Measurements from ENCODE around the gene ISX.

Gene ISX

GRCh38 chr22:35109616-35110015 lies 43.7 kb downstream of the ISX start:
- Histone ChIP-seq H3K36me3 (ENCODE audit: control insufficient read depth, low read length) (no peaks in the 10 kb centered on the region), H3K27me3 (ENCODE audit: control insufficient read depth, low read length) (no peaks in the 10 kb centered on the region), H3K4me2 (ENCODE audit: low read length) (no peak overlapping the region), H3K9me3 (ENCODE audit: control insufficient read depth, insufficient read depth, low read length) (no peaks in the 10 kb centered on the region), H3K27ac (ENCODE audit: low read depth, low read length) (no peak overlapping the region), H3F3A (ENCODE audit: control insufficient read depth, insufficient read depth) (no peaks in the 10 kb centered on the region), H3K79me2 (ENCODE audit: control insufficient read depth, low read length) (no peaks in the 10 kb centered on the region), H3K4me3 (ENCODE audit: low read length) (no peak overlapping the region), H3K4me1 (ENCODE audit: control insufficient read depth, low read length) (peaks cover 30% of the 10 kb centered on the region), H3K9me2 (replicated peaks; ENCODE audit: control insufficient read depth, low read length) (no peaks in the 10 kb centered on the region), H4K20me1 (ENCODE audit: control insufficient read depth, insufficient read depth, low read depth, low read length) (no peaks in the 10 kb centered on the region)
- no peak for TF ChIP-seq EZH2phosphoT487 (IDR thresholded peaks at IDR 0.05; ENCODE audit: borderline replicate concordance, low read length)
- TF ChIP-seq CTCF (IDR thresholded peaks at IDR 0.05; ENCODE audit: low read depth, low read length, poor library complexity, severe bottlenecking): no peak

GRCh38 chr22:35111244-35111643 lies 45.3 kb downstream of the ISX start:
- Histone ChIP-seq H3K9me2 (replicated peaks; ENCODE audit: control insufficient read depth, low read length) (no peaks in the 10 kb centered on the region), H3K4me2 (ENCODE audit: low read length) (no peak overlapping the region), H3K27me3 (ENCODE audit: control insufficient read depth, low read length) (no peaks in the 10 kb centered on the region), H3K4me3 (ENCODE audit: low read length) (no peak overlapping the region), H4K20me1 (ENCODE audit: control insufficient read depth, insufficient read depth, low read depth, low read length) (no peaks in the 10 kb centered on the region), H3K79me2 (ENCODE audit: control insufficient read depth, low read length) (no peaks in the 10 kb centered on the region), H3F3A (ENCODE audit: control insufficient read depth, insufficient read depth) (no peaks in the 10 kb centered on the region), H3K9me3 (ENCODE audit: control insufficient read depth, insufficient read depth, low read length) (no peaks in the 10 kb centered on the region), H3K27ac (ENCODE audit: low read depth, low read length) (no peak overlapping the region), H3K36me3 (ENCODE audit: control insufficient read depth, low read length) (no peaks in the 10 kb centered on the region), H3K4me1 (ENCODE audit: control insufficient read depth, low read length) (peaks cover 34% of the 10 kb centered on the region)
- TF ChIP-seq EZH2phosphoT487 (IDR thresholded peaks at IDR 0.05; ENCODE audit: borderline replicate concordance, low read length) (no peak), CTCF (IDR thresholded peaks at IDR 0.05; ENCODE audit: low read depth, low read length, poor library complexity, severe bottlenecking) (no peak)

- H3F3A ChIP-seq (ENCODE audit: control insufficient read depth, insufficient read depth): no peaks in the 10 kb centered on the region
- H3K36me3 ChIP-seq (ENCODE audit: control insufficient read depth, low read length): no peaks in the 10 kb centered on the region
- no peaks in the 10 kb centered on the region for H3K9me3 ChIP-seq (ENCODE audit: control insufficient read depth, insufficient read depth, low read length)
- no peaks in the 10 kb centered on the region for H4K20me1 ChIP-seq (ENCODE audit: control insufficient read depth, insufficient read depth, low read depth, low read length)
- H3K4me3 ChIP-seq (ENCODE audit: low read length): no peak overlapping the region
- H3K27ac ChIP-seq (ENCODE audit: low read depth, low read length): no peak overlapping the region
- H3K4me1 ChIP-seq (ENCODE audit: control insufficient read depth, low read length): peaks cover 23% of the 10 kb centered on the region
- TF ChIP-seq CTCF (IDR thresholded peaks at IDR 0.05; ENCODE audit: low read depth, low read length, poor library complexity, severe bottlenecking) (no peak), EZH2phosphoT487 (IDR thresholded peaks at IDR 0.05; ENCODE audit: borderline replicate concordance, low read length) (no peak)
- no peaks in the 10 kb centered on the region for H3K9me2 ChIP-seq (replicated peaks; ENCODE audit: control insufficient read depth, low read length)
- H3K4me2 ChIP-seq (ENCODE audit: low read length): no peak overlapping the region
- H3K79me2 ChIP-seq (ENCODE audit: control insufficient read depth, low read length): no peaks in the 10 kb centered on the region
- H3K27me3 ChIP-seq (ENCODE audit: control insufficient read depth, low read length): no peaks in the 10 kb centered on the region
These were observed 47.4 kb downstream of the ISX start for GRCh38 chr22:35113341-35113740.

Data from DOHH2 (cell line).